ENCODE measurements around the gene CLSTN2.

The CLSTN2 gene

GRCh38 chr3:140434261-140434905, 499.4 kb downstream of the CLSTN2 start:
- DNase-seq, result no peak

GRCh38 chr3:140436421-140436820, 501.4 kb downstream of the CLSTN2 start:
- no peak for DNase-seq

GRCh38 chr3:140438736-140439470, 503.9 kb downstream of the CLSTN2 start:
- DNase-seq, result no peak

- DNase-seq, result no peak
Observed at GRCh38 chr3:140439527-140439926, 504.5 kb downstream of the CLSTN2 start.

GRCh38 chr3:140440446-140440845, 505.5 kb downstream of the CLSTN2 start:
- DNase-seq, result no peak

GRCh38 chr3:140441006-140441405, 506.0 kb downstream of the CLSTN2 start:
- no peak for DNase-seq

- no peak for DNase-seq
Observed at GRCh38 chr3:140442621-140443020, 507.6 kb downstream of the CLSTN2 start.

GRCh38 chr3:140443073-140443472, 508.1 kb downstream of the CLSTN2 start:
- DNase-seq, result no peak

GRCh38 chr3:140443806-140444205, 508.8 kb downstream of the CLSTN2 start:
- no peak for DNase-seq

- DNase-seq, result no peak
Observed at GRCh38 chr3:140446734-140447133, 511.7 kb downstream of the CLSTN2 start.

- DNase-seq, result no peak
Observed at GRCh38 chr3:140447136-140447535, 512.2 kb downstream of the CLSTN2 start.

- DNase-seq, result no peak
Observed at GRCh38 chr3:140448001-140448400, 513.0 kb downstream of the CLSTN2 start.

GRCh38 chr3:140449413-140450256, 514.6 kb downstream of the CLSTN2 start:
- no peak for DNase-seq

GRCh38 chr3:140453750-140454149, 518.8 kb downstream of the CLSTN2 start:
- no peak for DNase-seq

GRCh38 chr3:140455521-140456214, 520.7 kb downstream of the CLSTN2 start:
- DNase-seq, result no peak

- no peak for DNase-seq
Observed at GRCh38 chr3:140456974-140457373, 522.0 kb downstream of the CLSTN2 start.

- DNase-seq, result no peak
Observed at GRCh38 chr3:140459462-140459861, 524.5 kb downstream of the CLSTN2 start.

GRCh38 chr3:140461250-140461649, 526.3 kb downstream of the CLSTN2 start:
- no peak for DNase-seq

GRCh38 chr3:140463355-140463754, 528.4 kb downstream of the CLSTN2 start:
- DNase-seq, result no peak

GRCh38 chr3:140465988-140466387, 531.0 kb downstream of the CLSTN2 start:
- DNase-seq, result no peak

GRCh38 chr3:140466535-140466934, 531.5 kb downstream of the CLSTN2 start:
- no peak for DNase-seq

- DNase-seq, result no peak
Observed at GRCh38 chr3:140467104-140467577, 532.2 kb downstream of the CLSTN2 start.

- no peak for DNase-seq
Observed at GRCh38 chr3:140467796-140468315, 532.9 kb downstream of the CLSTN2 start.
